ENCODE measurements around the gene HP.
"Not testable (repeated sequence)": the region's sequence is repeated elsewhere in the genome, so short reads cannot be mapped to it uniquely, and the experiment has no call there.

Gene HP

GRCh38 chr16:72057313-72057712, 3.0 kb downstream of the HP start:
- not testable (repeated sequence) for H3K9ac ChIP-seq (ENCODE audit: low read depth, low read length); H3K4me1 ChIP-seq (ENCODE audit: insufficient read depth, low read length); H3K36me3 ChIP-seq (ENCODE audit: insufficient read depth, low read length); H3K9me3 ChIP-seq (ENCODE audit: control insufficient read depth, insufficient read depth, low read length)

DNA sequence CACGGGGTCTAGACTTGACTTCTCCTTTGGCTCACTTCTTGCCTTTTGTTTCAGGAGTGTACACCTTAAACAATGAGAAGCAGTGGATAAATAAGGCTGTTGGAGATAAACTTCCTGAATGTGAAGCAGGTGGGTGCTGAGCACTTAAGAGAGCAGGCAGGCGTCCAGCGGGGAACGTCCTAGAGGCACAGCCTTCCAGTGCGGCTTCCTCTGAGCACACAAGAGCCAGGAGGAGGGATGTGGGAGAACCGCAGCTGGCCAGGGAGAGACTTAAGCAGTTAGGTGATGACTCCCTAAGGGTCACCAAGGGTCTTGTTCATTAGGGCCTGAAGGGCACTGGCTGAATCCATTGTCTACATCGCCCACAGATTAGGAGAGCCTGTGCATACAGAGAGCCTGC, 4.8 kb downstream of the HP start:
- not testable (repeated sequence) for H3K4me1 ChIP-seq (ENCODE audit: insufficient read depth, low read length); H3K9ac ChIP-seq (ENCODE audit: low read depth, low read length); H3K9me3 ChIP-seq (ENCODE audit: control insufficient read depth, insufficient read depth, low read length); H3K36me3 ChIP-seq (ENCODE audit: insufficient read depth, low read length)

DNA sequence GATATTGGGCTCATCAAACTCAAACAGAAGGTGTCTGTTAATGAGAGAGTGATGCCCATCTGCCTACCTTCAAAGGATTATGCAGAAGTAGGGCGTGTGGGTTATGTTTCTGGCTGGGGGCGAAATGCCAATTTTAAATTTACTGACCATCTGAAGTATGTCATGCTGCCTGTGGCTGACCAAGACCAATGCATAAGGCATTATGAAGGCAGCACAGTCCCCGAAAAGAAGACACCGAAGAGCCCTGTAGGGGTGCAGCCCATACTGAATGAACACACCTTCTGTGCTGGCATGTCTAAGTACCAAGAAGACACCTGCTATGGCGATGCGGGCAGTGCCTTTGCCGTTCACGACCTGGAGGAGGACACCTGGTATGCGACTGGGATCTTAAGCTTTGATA, 6.1 kb downstream of the HP start:
- Histone ChIP-seq H3K9ac (ENCODE audit: low read depth, low read length) (no peak overlapping the region), H3K4me1 (ENCODE audit: insufficient read depth, low read length) (no peaks in the 10 kb centered on the region), H3K9me3 (ENCODE audit: control insufficient read depth, insufficient read depth, low read length) (no peaks in the 10 kb centered on the region), H3K36me3 (ENCODE audit: insufficient read depth, low read length) (no peaks in the 10 kb centered on the region)

- Histone ChIP-seq H3K36me3 (ENCODE audit: insufficient read depth, low read length) (no peaks in the 10 kb centered on the region), H3K9me3 (ENCODE audit: control insufficient read depth, insufficient read depth, low read length) (no peaks in the 10 kb centered on the region), H3K9ac (ENCODE audit: low read depth, low read length) (no peak overlapping the region), H3K4me1 (ENCODE audit: insufficient read depth, low read length) (no peaks in the 10 kb centered on the region)
Observed at GRCh38 chr16:72061564-72061963, 7.3 kb downstream of the HP start.

DNA sequence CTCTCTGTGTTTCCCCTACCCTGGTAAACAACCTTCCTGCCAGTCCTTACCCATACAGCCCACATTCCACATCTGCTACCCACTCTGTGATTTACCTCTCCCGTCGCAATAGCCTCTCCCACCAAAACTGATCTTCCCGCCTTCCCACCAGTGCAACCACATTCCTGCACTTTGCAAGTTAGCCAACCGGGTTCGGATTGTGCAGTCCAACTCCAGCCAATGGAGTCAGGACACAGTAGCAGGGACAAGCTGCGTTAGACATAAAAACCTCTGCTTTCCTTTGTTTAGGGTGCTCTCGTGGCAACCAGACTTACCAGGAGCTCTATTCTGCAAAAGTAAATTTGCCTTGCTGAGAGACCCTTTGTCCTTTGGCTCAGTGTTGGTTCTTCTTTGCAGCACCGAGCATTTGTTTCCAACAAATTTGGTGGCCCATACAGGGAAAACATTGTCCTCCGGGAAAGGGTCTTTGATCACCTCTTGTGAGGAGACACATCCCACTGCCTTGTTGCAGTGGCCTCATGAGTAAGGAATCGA, 10.1 kb downstream of the HP start:
- Histone ChIP-seq H3K4me1 (ENCODE audit: insufficient read depth, low read length) (no peaks in the 10 kb centered on the region), H3K9ac (ENCODE audit: low read depth, low read length) (no peak overlapping the region), H3K36me3 (ENCODE audit: insufficient read depth, low read length) (no peaks in the 10 kb centered on the region), H3K9me3 (ENCODE audit: control insufficient read depth, insufficient read depth, low read length) (no peaks in the 10 kb centered on the region)

GRCh38 chr16:72066747-72067146, 12.4 kb downstream of the HP start:
- Histone ChIP-seq H3K9ac (ENCODE audit: low read depth, low read length) (no peak overlapping the region), H3K4me1 (ENCODE audit: insufficient read depth, low read length) (no peaks in the 10 kb centered on the region), H3K36me3 (ENCODE audit: insufficient read depth, low read length) (no peaks in the 10 kb centered on the region), H3K9me3 (ENCODE audit: control insufficient read depth, insufficient read depth, low read length) (no peaks in the 10 kb centered on the region)

- H3K4me1 ChIP-seq (ENCODE audit: insufficient read depth, low read length) = no peaks in the 10 kb centered on the region
- no peaks in the 10 kb centered on the region for H3K9me3 ChIP-seq (ENCODE audit: control insufficient read depth, insufficient read depth, low read length)
- no peak overlapping the region for H3K9ac ChIP-seq (ENCODE audit: low read depth, low read length)
- H3K36me3 ChIP-seq (ENCODE audit: insufficient read depth, low read length) = no peaks in the 10 kb centered on the region
Observed at GRCh38 chr16:72068930-72069329, 14.6 kb downstream of the HP start.

- Histone ChIP-seq H3K9me3 (ENCODE audit: control insufficient read depth, insufficient read depth, low read length) (no peaks in the 10 kb centered on the region), H3K36me3 (ENCODE audit: insufficient read depth, low read length) (no peaks in the 10 kb centered on the region), H3K9ac (ENCODE audit: low read depth, low read length) (no peak overlapping the region), H3K4me1 (ENCODE audit: insufficient read depth, low read length) (no peaks in the 10 kb centered on the region)
Observed at GRCh38 chr16:72072514-72073342, 18.4 kb downstream of the HP start.

- no peaks in the 10 kb centered on the region for H3K9me3 ChIP-seq (ENCODE audit: control insufficient read depth, insufficient read depth, low read length)
- H3K36me3 ChIP-seq (ENCODE audit: insufficient read depth, low read length) = no peaks in the 10 kb centered on the region
- H3K4me1 ChIP-seq (ENCODE audit: insufficient read depth, low read length) = no peaks in the 10 kb centered on the region
- H3K9ac ChIP-seq (ENCODE audit: low read depth, low read length) = no peak overlapping the region
Observed at GRCh38 chr16:72073560-72074230, 19.4 kb downstream of the HP start.

DNA sequence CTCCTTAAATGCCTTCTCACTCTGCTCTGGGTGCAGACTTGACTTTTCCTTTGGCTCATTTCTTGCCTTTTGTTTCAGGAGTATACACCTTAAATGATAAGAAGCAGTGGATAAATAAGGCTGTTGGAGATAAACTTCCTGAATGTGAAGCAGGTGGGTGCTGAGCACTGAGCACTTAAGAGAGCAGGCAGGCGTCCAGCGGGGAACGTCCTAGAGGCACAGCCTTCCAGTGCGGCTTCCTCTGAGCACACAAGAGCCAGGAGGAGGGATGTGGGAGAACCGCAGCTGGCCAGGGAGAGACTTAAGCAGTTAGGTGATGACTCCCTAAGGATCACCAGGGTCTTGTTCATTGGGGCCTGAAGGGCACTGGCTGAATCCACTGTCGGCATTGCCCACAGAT, 20.8 kb downstream of the HP start:
- H3K9ac ChIP-seq (ENCODE audit: low read depth, low read length); H3K36me3 ChIP-seq (ENCODE audit: insufficient read depth, low read length); H3K9me3 ChIP-seq (ENCODE audit: control insufficient read depth, insufficient read depth, low read length); H3K4me1 ChIP-seq (ENCODE audit: insufficient read depth, low read length): not testable (repeated sequence)

- H3K36me3 ChIP-seq (ENCODE audit: insufficient read depth, low read length) = not testable (repeated sequence)
Observed at GRCh38 chr16:72076991-72077706, 22.8 kb downstream of the HP start.

DNA sequence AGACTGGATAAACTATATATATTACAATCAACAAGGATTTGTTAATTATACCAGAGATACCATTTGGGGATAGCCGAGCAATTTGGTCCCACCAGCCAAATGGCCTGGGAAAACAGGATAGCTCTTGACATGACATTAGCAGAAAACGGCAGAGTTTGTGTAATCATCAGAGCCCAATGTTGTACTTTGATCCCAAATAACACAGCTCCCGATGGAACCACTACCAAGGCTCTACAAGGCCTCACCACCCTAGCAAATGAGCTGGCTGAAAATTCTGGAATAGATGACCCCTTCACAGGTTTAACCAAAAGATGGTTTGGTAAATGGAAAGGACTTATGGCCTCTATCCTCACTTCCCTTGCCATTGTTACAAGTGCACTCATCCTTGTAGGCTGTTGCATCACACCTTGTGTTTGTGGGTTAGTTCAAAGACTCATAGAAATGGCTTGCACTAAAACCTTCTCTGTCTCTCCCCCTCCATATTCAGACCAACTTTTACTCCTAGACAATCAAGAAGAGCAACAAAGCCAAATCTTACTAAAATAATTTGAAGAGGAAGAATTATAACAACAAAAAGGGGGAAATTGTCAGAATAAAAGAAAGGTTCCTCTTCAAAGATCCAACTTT, 29.6 kb downstream of the HP start:
- Histone ChIP-seq H3K9ac (ENCODE audit: low read depth, low read length) (no peak overlapping the region), H3K4me1 (ENCODE audit: insufficient read depth, low read length) (0 out of 2 replicates have a peak, but pooled peaks cover 2% of the 10 kb centered on the region), H3K36me3 (ENCODE audit: insufficient read depth, low read length) (peaks cover 7% of the 10 kb centered on the region; the same call in 1 of the 2 replicates)

More at GRCh38 chr16:72076991-72077706, 22.8 kb downstream of the HP start:
- H3K9me3 ChIP-seq (ENCODE audit: control insufficient read depth, insufficient read depth, low read length); H3K4me1 ChIP-seq (ENCODE audit: insufficient read depth, low read length); H3K9ac ChIP-seq (ENCODE audit: low read depth, low read length): not testable (repeated sequence)

GRCh38 chr16:72084445-72084844, 30.1 kb downstream of the HP start:
- peaks cover 7% of the 10 kb centered on the region; the same call in 1 of the 2 replicates for H3K36me3 ChIP-seq (ENCODE audit: insufficient read depth, low read length)
- peaks cover 2% of the 10 kb centered on the region for H3K9me3 ChIP-seq (ENCODE audit: control insufficient read depth, insufficient read depth, low read length)
- no peak overlapping the region for H3K9ac ChIP-seq (ENCODE audit: low read depth, low read length)
- 0 out of 2 replicates have a peak, but pooled peaks cover 2% of the 10 kb centered on the region for H3K4me1 ChIP-seq (ENCODE audit: insufficient read depth, low read length)

More for the DNA sequence above, 29.6 kb downstream of the HP start:
- H3K9me3 ChIP-seq (ENCODE audit: control insufficient read depth, insufficient read depth, low read length) = peaks cover 2% of the 10 kb centered on the region

GRCh38 chr16:72085002-72085401, 30.7 kb downstream of the HP start:
- no peak overlapping the region for H3K9ac ChIP-seq (ENCODE audit: low read depth, low read length)
- peaks cover 2% of the 10 kb centered on the region for H3K9me3 ChIP-seq (ENCODE audit: control insufficient read depth, insufficient read depth, low read length)
- H3K4me1 ChIP-seq (ENCODE audit: insufficient read depth, low read length) = 0 out of 2 replicates have a peak, but pooled peaks cover 2% of the 10 kb centered on the region
- H3K36me3 ChIP-seq (ENCODE audit: insufficient read depth, low read length) = peaks cover 7% of the 10 kb centered on the region; the same call in 1 of the 2 replicates
